H1 (cell line): ENCODE data around the gene ACSF2. TPM values are rescaled to one million over a fixed set of nuclear protein-coding genes. Genes with fewer than 3 reads are reported as not detected.

Experiments
- CTCF ChIA-PET: fragments of 300-600 bp; sonication (Branson Sonifier 250); formaldehyde crosslinking; loops from one replicate; lab custom pipeline; 2021; ENCODE audit not compliant: partially characterized antibody; lab: Charles Lee
- POLR2A ChIA-PET: fragments of 300-600 bp; sonication (Branson Sonifier 250); formaldehyde crosslinking; loops from one replicate; lab custom pipeline; 2021; ENCODE audit warnings: inconsistent platforms; ENCODE audit not compliant: partially characterized antibody; lab: Charles Lee
- DNase-seq, 2 experiments: peaks; one replicate each; pipeline versions ENCODE4 v3.0.0 to v3.0.0-alpha.2; 2010 to 2022; ENCODE audit warnings: low spot score in 2 of 2, low read depth in 1 of 2, mixed read lengths in 1 of 2
- FAIRE-seq: peaks from 2 replicates; lab custom pipeline; 2011; peaks lifted over from hg19 to GRCh38; lab: Jason Lieb, UNC
- H2AFZ ChIP-seq: 2 replicates; pipeline ENCODE4 v1.8.1; 2012; ENCODE audit warnings: low read length, inconsistent platforms
- H2AK5ac ChIP-seq: 2 replicates; pipeline ENCODE4 v1.6.1; 2013; ENCODE audit warnings: low read depth, low read length
- H2BK120ac ChIP-seq: replicated peaks from 2 replicates; pipeline ENCODE3; 2013; ENCODE audit warnings: low read depth, low read length, inconsistent platforms
- H2BK12ac ChIP-seq: 2 replicates; pipeline ENCODE4 v1.6.1; 2013; ENCODE audit warnings: low read depth, low read length
- H2BK15ac ChIP-seq: 2 replicates; pipeline ENCODE4 v1.6.1; 2013; ENCODE audit warnings: low read length
- H2BK20ac ChIP-seq: 2 replicates; pipeline ENCODE4 v1.6.1; 2013; ENCODE audit warnings: low read length
- H2BK5ac ChIP-seq: 2 replicates; pipeline ENCODE4 v1.6.1; 2013; ENCODE audit warnings: low read depth, low read length
- H3K14ac ChIP-seq: 2 replicates; pipeline ENCODE4 v1.6.1; 2013; ENCODE audit warnings: inconsistent platforms; ENCODE audit not compliant: insufficient read length
- H3K18ac ChIP-seq: 2 replicates; pipeline ENCODE4 v1.6.1; 2013; ENCODE audit warnings: low read length; ENCODE audit errors: extremely low read depth
- H3K23ac ChIP-seq: 2 replicates; pipeline ENCODE4 v1.6.1; 2013; ENCODE audit warnings: inconsistent platforms; ENCODE audit not compliant: insufficient read length
- H3K23me2 ChIP-seq: 2 replicates; pipeline ENCODE4 v1.6.1; 2013; ENCODE audit warnings: low read depth, low read length
- H3K27ac ChIP-seq: 2 replicates; pipeline ENCODE4 v1.6.1; 2011; ENCODE audit warnings: low read depth, low read length, inconsistent platforms
- H3K27me3 ChIP-seq, 4 experiments: replicated peaks in 1 of 4; 1 replicate in 1 of 4; 2 replicates in 3 of 4; pipeline versions ENCODE4 v1.6.1 to v1.8.1; 2011 to 2013; ENCODE audit warnings: low read length in 3 of 4, mild to moderate bottlenecking in 3 of 4, inconsistent platforms in 2 of 4, mixed read lengths in 2 of 4, moderate library complexity in 1 of 4; ENCODE audit not compliant: control insufficient read depth in 3 of 4, insufficient read depth in 3 of 4; ENCODE audit errors: extremely low read depth in 1 of 4
- H3K36me3 ChIP-seq, 4 experiments: 2 replicates each; pipeline versions ENCODE4 v1.6.1 to v1.8.1; 2011 to 2013; ENCODE audit warnings: mild to moderate bottlenecking in 4 of 4, low read length in 3 of 4, moderate library complexity in 2 of 4, control low read depth in 1 of 4, inconsistent platforms in 1 of 4; ENCODE audit not compliant: insufficient read depth in 4 of 4, control insufficient read depth in 2 of 4
- H3K4ac ChIP-seq: replicated peaks from 2 replicates; pipeline ENCODE3; 2013; ENCODE audit warnings: low read length, low read depth, mixed read lengths, inconsistent platforms; ENCODE audit not compliant: insufficient read length
- H3K4me1 ChIP-seq, 4 experiments: replicated peaks in 1 of 4; 1 replicate in 1 of 4; 2 replicates in 3 of 4; pipeline versions ENCODE4 v1.6.1 to v1.8.1; 2011 to 2013; ENCODE audit warnings: low read length in 3 of 4, inconsistent platforms in 2 of 4, mixed read lengths in 1 of 4; ENCODE audit not compliant: insufficient read depth in 4 of 4, control insufficient read depth in 3 of 4
- H3K4me2 ChIP-seq, 2 experiments: 2 replicates each; pipeline versions ENCODE4 v1.6.1 to v1.8.1; 2011 to 2013; ENCODE audit warnings: low read depth in 2 of 2, low read length in 2 of 2, control low read depth in 1 of 2, inconsistent platforms in 1 of 2, mild to moderate bottlenecking in 1 of 2; ENCODE audit not compliant: insufficient read depth in 1 of 2
- H3K4me3 ChIP-seq, 4 experiments: fragments of 200-600, 300-600 bp in 1 of 4; sonication (generic), shearing (Covaris generic), sonication (Bioruptor Twin) in 1 of 4; 2 replicates each; pipeline versions ENCODE4 v1.5.1 to v1.8.1; 2011 to 2016; ENCODE audit warnings: low read length in 4 of 4, low read depth in 3 of 4, control low read depth in 2 of 4, inconsistent platforms in 2 of 4, mild to moderate bottlenecking in 2 of 4, mixed read lengths in 1 of 4, moderate library complexity in 1 of 4; ENCODE audit not compliant: insufficient read depth in 2 of 4; ENCODE audit errors: extremely low read depth in 1 of 4
- H3K56ac ChIP-seq: replicated peaks from 2 replicates; pipeline ENCODE3; 2013; ENCODE audit warnings: low read depth, mild to moderate bottlenecking, mixed read lengths, low read length, inconsistent platforms; ENCODE audit not compliant: insufficient read length
- H3K79me1 ChIP-seq: 2 replicates; pipeline ENCODE4 v1.6.1; 2013; ENCODE audit warnings: low read depth, low read length, control low read depth
- H3K79me2 ChIP-seq, 2 experiments: 2 replicates each; pipeline versions ENCODE4 v1.6.1 to v1.8.1; 2012 to 2013; ENCODE audit warnings: low read length in 2 of 2, mild to moderate bottlenecking in 2 of 2, inconsistent platforms in 1 of 2; ENCODE audit not compliant: insufficient read depth in 2 of 2, control insufficient read depth in 1 of 2
- H3K9ac ChIP-seq, 4 experiments: replicated peaks in 1 of 4; 1 replicate in 1 of 4; 2 replicates in 3 of 4; pipeline versions ENCODE4 v1.6.1 to v1.8.1; 2011 to 2013; ENCODE audit warnings: low read depth in 3 of 4, low read length in 3 of 4, control low read depth in 2 of 4, mild to moderate bottlenecking in 2 of 4, moderate library complexity in 2 of 4, inconsistent platforms in 1 of 4; ENCODE audit errors: extremely low read depth in 1 of 4
- H3K9me3 ChIP-seq, 2 experiments: 2 replicates each; pipeline versions ENCODE4 v1.6.1 to v1.8.1; 2012 to 2013; ENCODE audit warnings: mild to moderate bottlenecking in 2 of 2, moderate library complexity in 2 of 2, control low read depth in 1 of 2, inconsistent platforms in 1 of 2, low read depth in 1 of 2, low read length in 1 of 2, mixed read lengths in 1 of 2; ENCODE audit not compliant: insufficient read depth in 2 of 2
- H4K20me1 ChIP-seq, 2 experiments: replicated peaks in 1 of 2; 2 replicates each; pipeline versions ENCODE3 to v1.8.1; 2011 to 2013; ENCODE audit warnings: inconsistent platforms in 2 of 2, low read length in 2 of 2, mild to moderate bottlenecking in 1 of 2; ENCODE audit not compliant: insufficient read depth in 2 of 2, control insufficient read depth in 1 of 2
- H4K5ac ChIP-seq: 2 replicates; pipeline ENCODE4 v1.6.1; 2013; ENCODE audit warnings: low read length, low read depth, mixed read lengths, inconsistent platforms; ENCODE audit not compliant: insufficient read length
- H4K8ac ChIP-seq: 2 replicates; pipeline ENCODE4 v1.8.0; 2013; ENCODE audit warnings: mild to moderate bottlenecking, moderate library complexity, low read length, inconsistent platforms; ENCODE audit not compliant: insufficient read depth; ENCODE audit errors: extremely low read depth
- H4K91ac ChIP-seq: replicated peaks from 2 replicates; pipeline ENCODE3; 2013; ENCODE audit warnings: low read length, mixed read lengths, inconsistent platforms; ENCODE audit not compliant: insufficient read length
- ATF3 ChIP-seq: IDR thresholded peaks from 2 replicates; pipeline ENCODE4 v1.6.1; 2011; ENCODE audit warnings: low read depth, mild to moderate bottlenecking, low read length; ENCODE audit not compliant: insufficient read depth
- CHD1 ChIP-seq: IDR thresholded peaks from 2 replicates; pipeline ENCODE4 v1.6.1; 2012; ENCODE audit warnings: low read depth, low read length, improper control_type of control experiment
- E2F6 ChIP-seq: IDR thresholded peaks from 2 replicates; pipeline ENCODE4 v1.6.1; 2012; ENCODE audit warnings: inconsistent platforms
- FOSL1 ChIP-seq: IDR thresholded peaks from 2 replicates; pipeline ENCODE4 v1.6.1; 2011; ENCODE audit warnings: mild to moderate bottlenecking, low read depth, low read length, moderate library complexity; ENCODE audit not compliant: insufficient read depth
- GABPA ChIP-seq: IDR thresholded peaks from 2 replicates; pipeline ENCODE4 v1.6.1; 2011; ENCODE audit warnings: mild to moderate bottlenecking, low read length, moderate library complexity, borderline replicate concordance; ENCODE audit not compliant: insufficient read depth
- KDM4A ChIP-seq: IDR thresholded peaks from one replicate; pipeline ENCODE4 v1.7.1; 2012; ENCODE audit warnings: low read depth, mild to moderate bottlenecking, moderate library complexity, low read length, inconsistent platforms; ENCODE audit not compliant: severe bottlenecking
- POLR2AphosphoS5 ChIP-seq: IDR thresholded peaks from 2 replicates; pipeline ENCODE4 v1.6.1; 2011; ENCODE audit warnings: low read depth, low read length
- RAD21 ChIP-seq, 2 experiments: IDR thresholded peaks in 1 of 2; conservative IDR thresholded peaks in 1 of 2; 2 replicates each; pipeline ENCODE4 v1.6.1; 2011; ENCODE audit warnings: low read depth in 2 of 2, low read length in 2 of 2, improper control_type of control experiment in 1 of 2, inconsistent platforms in 1 of 2, mild to moderate bottlenecking in 1 of 2, moderate library complexity in 1 of 2
- RXRA ChIP-seq: IDR thresholded peaks from 2 replicates; pipeline ENCODE4 v1.6.1; 2011; ENCODE audit warnings: low read depth, mild to moderate bottlenecking, low read length, moderate library complexity; ENCODE audit not compliant: insufficient read depth
- SP4 ChIP-seq: IDR thresholded peaks from 2 replicates; pipeline ENCODE4 v1.6.1; 2012; ENCODE audit warnings: low read length, inconsistent platforms
- TBP ChIP-seq: IDR thresholded peaks from 2 replicates; pipeline ENCODE4 v1.6.1; 2011; ENCODE audit warnings: low read depth, low read length, improper control_type of control experiment
- WGBS, 2 experiments: shearing (Covaris generic) in 1 of 2; methylation state at CpG; one replicate each; pipeline versions ENCODE4 v1.1.6 to v1.1.7; 2013 to 2015; ENCODE audit warnings: low lambda C conversion rate in 2 of 2, mixed read lengths in 2 of 2, inconsistent platforms in 1 of 2, low coverage in 1 of 2, missing lambda C conversion rate in 1 of 2; ENCODE audit not compliant: insufficient replicate concordance in 2 of 2, insufficient coverage in 1 of 2, insufficient read length in 1 of 2; ENCODE audit errors: extremely low coverage in 1 of 2, missing lambda C conversion rate in 1 of 2; 5-methylcytosine and 5-hydroxymethylcytosine counted together
- polyA plus RNA-seq, 7 experiments: library from polyadenylated mRNA; depleted of rRNA in 3 of 7; stranded (reverse) in 5 of 7; unstranded in 2 of 7; fragments of >200 nt in 5 of 7; fragments of 200-250 nt in 2 of 7; gene quantifications; 1 replicate in 5 of 7; 2 replicates in 1 of 7; 4 replicates in 1 of 7; pipeline versions ENCODE4 v1.2.1 to v1.2.3, GENCODE V29; 2011 to 2013; ENCODE audit warnings: missing spikeins in 2 of 7, mixed read lengths in 2 of 7
- total RNA-seq: library from RNA; stranded (reverse); fragmentation: NEBNext Ultra II Directional; extraction: Animal tissue kit (Norgen Biotek cat#: 25700); gene quantifications from 2 replicates; pipeline ENCODE4 v1.2.1, GENCODE V29; 2021

Gene ACSF2
- total and polyA plus RNA-seq, 2 of the 8 experiments (the other 6 are each of a cell fraction or from before 2014, with no cell fraction given): 14.5 to 16.3 TPM

GRCh38 chr17:50461550-50462132 lies 35.6 kb downstream of the ACSF2 start:
- H3K23ac ChIP-seq: no peak overlapping the region
- ChIA-PET CTCF (interaction anchor here (1.1 to 4.1 kb wide), 3 partner anchors 12 to 162 kb away, joined by 3 to 22 read pairs (median 7); partner anchors contain the start of gene LRRC59), POLR2A (no interaction called here)
- DNase-seq (no peak), FAIRE-seq (no peak)
- no peak overlapping the region for H3K56ac ChIP-seq
- no peak overlapping the region for H3K27ac ChIP-seq
- H2BK12ac ChIP-seq: no peak overlapping the region
- H2BK20ac ChIP-seq: no peak overlapping the region
- peaks cover 0 to under 1% (median 0%) of the 10 kb centered on the region in 4 experiments; a peak in 1 of 7 replicates for H3K4me1 ChIP-seq
- H4K8ac ChIP-seq: peak overlapping the region; percentile 40
- H2BK120ac ChIP-seq: no peak overlapping the region
- WGBS, 2 experiments: 90% methylated on average over 14 of the region's 14 CpGs; no CpG with 5 or more reads in 1 of the 2 experiments
- H3K79me1 ChIP-seq: no peaks in the 10 kb centered on the region
- H3K23me2 ChIP-seq: no peaks in the 10 kb centered on the region
- H3K9ac ChIP-seq: no peak overlapping the region
- no peak overlapping the region for H3K4ac ChIP-seq
- H3K9me3 ChIP-seq: no peaks in the 10 kb centered on the region
- no peaks in the 10 kb centered on the region for H3K79me2 ChIP-seq
- H2AFZ ChIP-seq: no peak overlapping the region
- no peak overlapping the region for H3K18ac ChIP-seq
- no peak overlapping the region for H3K4me3 ChIP-seq
- H4K5ac ChIP-seq: no peak overlapping the region
- H2AK5ac ChIP-seq: no peak overlapping the region
- H3K14ac ChIP-seq: no peak overlapping the region
- H3K4me2 ChIP-seq: no peak overlapping the region
- TF ChIP-seq POLR2AphosphoS5 (no peak), CHD1 (no peak), RXRA (no peak), E2F6 (no peak), KDM4A (no peak), FOSL1 (no peak), RAD21 (IDR thresholded peaks at IDR 0.05 in 1 of 2, conservative IDR thresholded peaks at IDR 0.05 in 1 of 2; ENCODE audit: low read depth in 2 of 2, low read length in 2 of 2) (no peak), GABPA (no peak), SP4 (no peak), ATF3 (no peak), TBP (no peak)
- no peak overlapping the region for H2BK15ac ChIP-seq
- H4K20me1 ChIP-seq: peaks cover 0 to 9% of the 10 kb centered on the region in 2 experiments
- no peaks in the 10 kb centered on the region; a peak in 1 of 8 replicates for H3K36me3 ChIP-seq
- peaks cover 0 to 3% (median 0%) of the 10 kb centered on the region in 4 experiments; a peak in 1 of 7 replicates for H3K27me3 ChIP-seq
- no peak overlapping the region; the same call in 1 of the 2 replicates for H2BK5ac ChIP-seq
- H4K91ac ChIP-seq: no peak overlapping the region
